ENCODE results near the gene RNLS.

RNLS gene

GRCh38 chr10:88477343-88478085 is 105.6 kb downstream of the RNLS start:
- TF ChIP-seq, protein P1, sequence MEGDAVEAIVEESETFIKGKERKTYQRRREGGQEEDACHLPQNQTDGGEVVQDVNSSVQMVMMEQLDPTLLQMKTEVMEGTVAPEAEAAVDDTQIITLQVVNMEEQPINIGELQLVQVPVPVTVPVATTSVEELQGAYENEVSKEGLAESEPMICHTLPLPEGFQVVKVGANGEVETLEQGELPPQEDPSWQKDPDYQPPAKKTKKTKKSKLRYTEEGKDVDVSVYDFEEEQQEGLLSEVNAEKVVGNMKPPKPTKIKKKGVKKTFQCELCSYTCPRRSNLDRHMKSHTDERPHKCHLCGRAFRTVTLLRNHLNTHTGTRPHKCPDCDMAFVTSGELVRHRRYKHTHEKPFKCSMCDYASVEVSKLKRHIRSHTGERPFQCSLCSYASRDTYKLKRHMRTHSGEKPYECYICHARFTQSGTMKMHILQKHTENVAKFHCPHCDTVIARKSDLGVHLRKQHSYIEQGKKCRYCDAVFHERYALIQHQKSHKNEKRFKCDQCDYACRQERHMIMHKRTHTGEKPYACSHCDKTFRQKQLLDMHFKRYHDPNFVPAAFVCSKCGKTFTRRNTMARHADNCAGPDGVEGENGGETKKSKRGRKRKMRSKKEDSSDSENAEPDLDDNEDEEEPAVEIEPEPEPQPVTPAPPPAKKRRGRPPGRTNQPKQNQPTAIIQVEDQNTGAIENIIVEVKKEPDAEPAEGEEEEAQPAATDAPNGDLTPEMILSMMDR (IDR thresholded peaks at IDR 0.05; ENCODE audit: low read depth, low read length): no peak
- DNase-seq (ENCODE audit: extremely low read depth, low read depth): no peak

DNA sequence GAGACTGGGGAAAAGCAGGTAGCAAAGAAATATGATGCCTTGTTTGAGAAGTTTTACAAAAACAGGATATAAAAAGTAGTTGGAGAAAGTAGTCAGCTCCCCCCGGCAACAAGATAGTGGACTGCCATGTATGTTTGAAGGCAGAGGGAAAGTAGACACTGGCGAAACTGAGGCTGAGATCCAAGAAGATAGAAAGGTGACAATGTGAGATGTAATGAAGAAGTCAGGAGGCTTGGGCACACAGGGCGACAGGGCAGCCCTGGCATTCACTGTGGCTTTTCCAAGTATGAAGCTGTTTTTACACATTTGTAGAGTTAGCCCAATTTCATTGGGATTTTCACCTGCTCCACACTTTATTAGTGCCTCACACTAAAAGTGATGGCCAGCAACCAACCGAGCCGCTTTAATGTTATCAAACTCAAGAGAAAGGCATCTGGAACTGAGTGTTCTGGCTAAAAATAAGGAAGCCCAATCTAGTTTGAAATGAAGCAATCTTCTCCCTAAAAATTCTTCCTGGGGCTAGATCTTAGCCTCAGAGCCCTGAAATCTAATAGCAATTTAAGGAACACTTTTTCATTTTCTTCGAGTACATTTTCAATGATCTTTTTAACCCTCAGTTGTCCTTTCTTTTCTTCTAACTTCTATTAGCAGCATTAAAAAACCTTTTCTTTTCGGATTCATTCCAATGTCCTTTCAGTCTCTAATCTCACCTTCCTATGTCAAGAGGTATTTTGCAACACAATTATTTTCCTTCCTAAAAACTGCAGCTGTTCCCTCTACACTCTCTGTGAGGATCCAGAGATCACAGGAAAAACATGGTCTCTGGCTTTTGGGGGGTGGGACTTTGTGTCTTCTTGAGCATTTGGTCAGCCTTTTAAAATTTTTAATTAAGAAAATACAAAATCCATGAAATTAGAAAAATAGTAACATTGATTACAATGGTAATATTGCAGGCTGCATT is 108.0 kb downstream of the RNLS start:
- no peak for DNase-seq (ENCODE audit: extremely low read depth, low read depth)
- TF ChIP-seq, protein P1 (IDR thresholded peaks at IDR 0.05; ENCODE audit: low read depth, low read length): no peak

DNA sequence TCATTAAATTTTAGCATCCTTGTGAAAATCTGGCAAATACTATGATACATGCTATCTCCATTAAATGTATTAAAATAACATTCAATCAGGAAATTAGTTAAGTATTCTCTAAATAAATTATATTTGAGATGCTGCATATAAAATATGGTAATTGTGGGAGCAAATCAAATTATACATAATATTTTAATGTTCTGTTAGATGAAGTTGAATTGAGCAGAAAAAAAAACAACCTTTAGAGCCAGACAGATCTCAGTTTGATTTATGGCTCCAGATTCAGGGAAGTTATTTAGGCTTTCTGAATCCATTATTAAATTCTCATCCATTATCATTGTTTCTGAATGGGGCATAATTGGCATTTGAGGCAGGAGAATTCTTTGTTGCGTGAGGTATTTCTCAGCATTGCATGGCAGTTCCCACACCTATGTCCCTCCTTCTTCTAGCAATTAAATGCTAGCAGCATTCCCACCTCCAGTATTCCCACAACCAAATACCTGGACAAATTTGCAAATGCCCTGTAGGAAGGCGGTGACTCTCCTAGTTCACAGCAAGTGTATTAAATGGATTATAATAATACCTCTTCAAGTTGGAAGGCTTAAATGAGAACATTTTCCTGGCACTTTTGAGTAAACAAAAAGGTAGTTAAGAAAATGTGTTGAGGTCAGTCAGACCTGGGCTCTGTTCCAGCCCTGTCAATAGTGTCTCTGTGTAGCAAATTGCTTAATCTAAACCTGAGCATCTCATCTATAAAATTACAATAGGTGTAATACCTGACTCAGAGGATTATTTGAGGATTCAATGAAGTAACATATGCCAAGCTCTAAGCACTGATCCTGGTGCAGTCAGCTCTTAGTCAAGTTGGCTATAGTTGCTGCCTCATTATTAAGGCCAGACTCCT is 108.9 kb downstream of the RNLS start:
- DNase-seq (ENCODE audit: extremely low read depth, low read depth): no peak
- TF ChIP-seq, protein P1 (IDR thresholded peaks at IDR 0.05; ENCODE audit: low read depth, low read length): no peak

DNA sequence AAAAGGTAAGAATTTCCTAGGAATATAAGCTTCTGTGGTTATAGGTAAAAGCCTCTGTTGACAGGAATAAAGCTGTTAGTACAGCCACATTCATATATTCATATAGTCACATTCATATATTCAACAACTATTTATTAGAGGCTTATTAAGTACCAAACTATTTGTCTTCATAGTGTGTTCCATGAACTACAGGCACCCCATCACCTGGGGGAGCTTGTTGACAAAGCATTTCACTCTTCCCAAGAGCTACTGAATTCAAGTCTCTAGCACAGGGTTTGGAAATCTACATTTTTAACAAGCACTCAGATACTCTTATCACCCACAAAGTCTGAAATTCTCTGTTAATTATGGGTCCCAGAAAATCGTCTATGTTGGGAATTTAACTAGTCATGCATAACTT is 110.6 kb downstream of the RNLS start:
- TF ChIP-seq, protein P1 (IDR thresholded peaks at IDR 0.05; ENCODE audit: low read depth, low read length): peak; percentile 3
- no peak for DNase-seq (ENCODE audit: extremely low read depth, low read depth)

DNA sequence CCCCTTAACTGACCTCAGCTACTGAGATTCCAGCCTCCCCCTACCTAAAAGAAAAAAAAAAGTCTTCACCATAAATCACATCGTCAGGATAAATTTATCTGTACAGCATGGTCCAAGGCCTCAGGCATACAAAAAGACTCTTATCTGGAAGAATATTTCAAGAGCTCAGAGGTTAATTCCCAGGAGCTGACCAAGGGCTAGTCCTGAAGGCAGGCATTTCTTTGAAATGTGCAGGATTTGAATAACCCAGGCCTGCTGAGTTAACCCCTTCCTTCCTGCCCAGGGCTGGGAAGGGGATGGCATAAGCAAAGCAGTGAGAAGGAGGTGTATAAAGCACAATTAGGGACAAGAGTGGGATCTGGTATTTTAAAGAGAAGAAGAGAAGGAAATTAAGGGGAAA is 111.2 kb downstream of the RNLS start:
- TF ChIP-seq, protein P1 (IDR thresholded peaks at IDR 0.05; ENCODE audit: low read depth, low read length): no peak
- DNase-seq (ENCODE audit: extremely low read depth, low read depth): no peak

GRCh38 chr10:88467835-88468485 is 115.2 kb downstream of the RNLS start:
- TF ChIP-seq, protein P1 (IDR thresholded peaks at IDR 0.05; ENCODE audit: low read depth, low read length): no peak
- DNase-seq (ENCODE audit: extremely low read depth, low read depth): no peak

All from AG09319 (cell line).